Activated CD4-positive, alpha-beta T cell treated with anti-CD3 and anti-CD28 coated beads, Interleukin-2, amount 10 ng/mL, durations not matched to agents 24 days and 14 days (primary cell): ENCODE data around the gene DENND4C. TPM values are rescaled to one million over a fixed set of nuclear protein-coding genes. Genes with fewer than 3 reads are reported as not detected.

Experiments
- total RNA-seq: library from RNA; stranded (reverse); gene quantifications from 2 replicates; pipeline ENCODE4 v1.2.3, GENCODE V29; 2022

Gene DENND4C
- total RNA-seq, 1 donor from 2014 or later = 13.6 TPM

Other genes with a start within 250 kb of the DENND4C start
- not detected in 2 replicates for gene SAXO1, start 197.5 kb upstream of the DENND4C start, total RNA-seq
- 54.1 and 54.3 TPM in 2 replicates for gene RRAGA, start 181.3 kb upstream of the DENND4C start, total RNA-seq
- gene HAUS6, start 127.8 kb upstream of the DENND4C start, total RNA-seq = 32.2 and 34.3 TPM in 2 replicates
- 56.0 and 59.0 TPM in 2 replicates for gene PLIN2, start 103.2 kb upstream of the DENND4C start, total RNA-seq
- gene RPS6, start 149.5 kb downstream of the DENND4C start, total RNA-seq = 2,309 and 2,326 TPM in 2 replicates
- 0.96 and 1.3 TPM in 2 replicates for gene ACER2, start 178.3 kb downstream of the DENND4C start, total RNA-seq